HepG2 (cell line): ENCODE data around the gene GUCY2D. TPM values are rescaled to one million over a fixed set of nuclear protein-coding genes. Genes with fewer than 3 reads are reported as not detected.

Experiments
- CTCF ChIP-seq: sonication (generic); formaldehyde crosslinking; IDR thresholded peaks from 2 replicates; pipeline ENCODE4 v1.5.0; 2020; ENCODE audit warnings: mild to moderate bottlenecking, missing genetic modification reagents, moderate library complexity
- DR1 ChIP-seq: sonication (generic); formaldehyde crosslinking; IDR thresholded peaks from 2 replicates; pipeline ENCODE4 v1.8.0; 2021; ENCODE audit warnings: mild to moderate bottlenecking, missing genetic modification reagents, inconsistent platforms
- GABPA ChIP-seq, 2 experiments: IDR thresholded peaks; 2 replicates each; pipeline ENCODE4 v1.6.1; 2011 to 2016; ENCODE audit warnings: low read depth in 2 of 2, low read length in 1 of 2, missing biosample characterization in 1 of 2, missing genetic modification characterization in 1 of 2
- GATAD2A ChIP-seq: IDR thresholded peaks from 2 replicates; pipeline ENCODE4 v1.6.1; 2016
- MAF1 ChIP-seq: sonication (generic); formaldehyde crosslinking; IDR thresholded peaks from 2 replicates; pipeline ENCODE4 v1.5.0; 2020; ENCODE audit warnings: missing genetic modification reagents, borderline replicate concordance
- NFKBIZ ChIP-seq: IDR thresholded peaks from 2 replicates; pipeline ENCODE4 v1.6.1; 2018; ENCODE audit warnings: missing genetic modification reagents, missing compliant biosample characterization
- SMC3 ChIP-seq: IDR thresholded peaks from 2 replicates; pipeline ENCODE4 v1.6.1; 2011; ENCODE audit warnings: low read length, improper control_type of control experiment
- STAG1 ChIP-seq: sonication (generic); formaldehyde crosslinking; IDR thresholded peaks from 2 replicates; pipeline ENCODE4 v1.4.0; 2020; ENCODE audit warnings: missing genetic modification reagents
- THAP11 ChIP-seq: IDR thresholded peaks from 2 replicates; pipeline ENCODE4 v1.6.1; 2016; ENCODE audit warnings: missing biosample characterization, missing genetic modification reagents
- ZBTB40 ChIP-seq, 2 experiments: fragments of 450-650 bp in 1 of 2; sonication (generic) in 1 of 2; formaldehyde crosslinking in 1 of 2; IDR thresholded peaks; 2 replicates each; pipeline versions ENCODE4 v1.6.1 to v1.8.0; 2016 to 2022; ENCODE audit warnings: antibody characterized with exemption in 1 of 2, mild to moderate bottlenecking in 1 of 2, missing genetic modification reagents in 1 of 2
- ZFP37 ChIP-seq: sonication (generic); formaldehyde crosslinking; IDR thresholded peaks from 2 replicates; pipeline ENCODE4 v1.4.0; 2020; ENCODE audit warnings: missing genetic modification reagents, borderline replicate concordance
- ZKSCAN5 ChIP-seq: sonication (generic); formaldehyde crosslinking; IDR thresholded peaks from 2 replicates; pipeline ENCODE4 v1.5.1; 2020; ENCODE audit warnings: mild to moderate bottlenecking, missing genetic modification reagents
- ZNF20 ChIP-seq: sonication (generic); formaldehyde crosslinking; IDR thresholded peaks from 2 replicates; pipeline ENCODE4 v1.4.0; 2020; ENCODE audit warnings: mild to moderate bottlenecking, moderate library complexity, missing genetic modification reagents
- ZNF232 ChIP-seq: sonication (generic); formaldehyde crosslinking; IDR thresholded peaks from 2 replicates; pipeline ENCODE4 v1.4.0; 2020; ENCODE audit warnings: missing genetic modification reagents, borderline replicate concordance
- ZNF432 ChIP-seq: sonication (generic); formaldehyde crosslinking; IDR thresholded peaks from 2 replicates; pipeline ENCODE4 v1.5.0; 2020; ENCODE audit warnings: missing genetic modification reagents, mild to moderate bottlenecking, borderline replicate concordance
- ZNF530 ChIP-seq: sonication (generic); formaldehyde crosslinking; IDR thresholded peaks from 2 replicates; pipeline ENCODE4 v1.5.0; 2020; ENCODE audit warnings: low read depth, mild to moderate bottlenecking, missing genetic modification reagents
- ZNF564 ChIP-seq: sonication (generic); formaldehyde crosslinking; IDR thresholded peaks from 2 replicates; pipeline ENCODE4 v1.8.1; 2023; ENCODE audit warnings: mild to moderate bottlenecking, missing genetic modification reagents
- ZNF781 ChIP-seq: sonication (generic); formaldehyde crosslinking; IDR thresholded peaks from 2 replicates; pipeline ENCODE4 v1.5.1; 2020; ENCODE audit warnings: borderline replicate concordance, mild to moderate bottlenecking, missing genetic modification reagents; ENCODE audit errors: not compliant biosample characterization
- polyA plus RNA-seq, 8 experiments: library from polyadenylated mRNA; depleted of rRNA in 3 of 8; stranded (reverse) in 7 of 8; unstranded in 1 of 8; fragments of >200 nt; fragmentation: Illumina TruSeq in 4 of 8; extraction: Trizol in 4 of 8; gene quantifications; 2 replicates each; pipeline versions ENCODE4 v1.2.1 to v1.2.3, GENCODE V29; 2011 to 2016; ENCODE audit warnings: low read depth in 4 of 8, missing spikeins in 1 of 8, mixed read lengths in 1 of 8; ENCODE audit not compliant: insufficient read depth in 1 of 8
- total RNA-seq, 5 experiments: library from RNA; depleted of rRNA; stranded (reverse); fragments of >200 nt; fragmentation: Illumina TruSeq; extraction: Trizol; gene quantifications; 2 replicates each; pipeline ENCODE4 v1.2.3, GENCODE V29; 2016; ENCODE audit warnings: low read depth in 1 of 5

The GUCY2D gene
- total and polyA plus RNA-seq, 2 of the 13 experiments (the other 11 are each of a cell fraction or from before 2014, with no cell fraction given) = not detected

- TF ChIP-seq ZBTB40 (IDR thresholded peaks at IDR 0.05) (no peak), ZBTB40 (CRISPR knock-in tag; IDR thresholded peaks at IDR 0.05) (no peak), ZNF781 (CRISPR knock-in tag) (no peak), THAP11 (no peak), ZKSCAN5 (CRISPR knock-in tag) (no peak), GATAD2A (CRISPR knock-in tag) (0 out of 2 replicates have a peak, but pooled peaks have one; percentile 13), MAF1 (CRISPR knock-in tag) (no peak), ZFP37 (no peak), ZNF530 (CRISPR knock-in tag) (no peak), NFKBIZ (CRISPR knock-in tag) (no peak), ZNF564 (CRISPR knock-in tag) (no peak), CTCF (peak; percentile 72), SMC3 (peak; percentile 86), ZNF232 (0 out of 2 replicates have a peak, but pooled peaks have one; percentile 29), ZNF20 (CRISPR knock-in tag) (no peak), GABPA (IDR thresholded peaks at IDR 0.05; ENCODE audit: low read depth, low read length) (no peak), GABPA (CRISPR knock-in tag; IDR thresholded peaks at IDR 0.05; ENCODE audit: low read depth) (no peak), DR1 (CRISPR knock-in tag) (no peak), STAG1 (CRISPR knock-in tag) (peak; percentile 75), ZNF432 (CRISPR knock-in tag) (no peak)
Measured at GRCh38 chr17:8041249-8041928, 39.0 kb downstream of the GUCY2D start (continued).
